HG02610 (cell line): Measurements from ENCODE around the gene OR2AG2.

Experiments used
- ATAC-seq: cut with Tn5 transposase; IDR thresholded peaks from one replicate; pipeline ENCODE4 v1.9.1; 2021; ENCODE audit warnings: mild to moderate bottlenecking, moderate library complexity; ENCODE audit not compliant: unreplicated experiment

Gene OR2AG2

DNA sequence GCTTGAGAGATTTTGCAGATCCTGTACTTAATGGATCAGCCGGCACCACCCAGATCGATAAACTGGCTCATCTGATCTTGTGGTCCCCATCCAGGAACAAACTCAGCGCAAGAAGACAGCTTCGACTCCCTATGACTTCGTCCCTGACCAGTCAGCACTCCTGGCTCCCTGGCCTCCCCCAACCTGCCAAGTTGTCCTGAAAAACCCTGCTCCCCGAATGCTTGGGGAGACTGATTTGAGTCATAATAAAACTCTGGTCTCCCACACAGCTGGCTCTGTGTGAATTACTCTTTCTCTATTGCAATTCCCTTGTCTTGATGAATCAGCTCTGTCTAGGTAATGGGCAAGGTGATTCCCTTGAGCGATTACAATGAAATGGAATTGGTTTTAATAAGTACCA, 29.5 kb downstream of the OR2AG2 start:
- ATAC-seq, result no peak

DNA sequence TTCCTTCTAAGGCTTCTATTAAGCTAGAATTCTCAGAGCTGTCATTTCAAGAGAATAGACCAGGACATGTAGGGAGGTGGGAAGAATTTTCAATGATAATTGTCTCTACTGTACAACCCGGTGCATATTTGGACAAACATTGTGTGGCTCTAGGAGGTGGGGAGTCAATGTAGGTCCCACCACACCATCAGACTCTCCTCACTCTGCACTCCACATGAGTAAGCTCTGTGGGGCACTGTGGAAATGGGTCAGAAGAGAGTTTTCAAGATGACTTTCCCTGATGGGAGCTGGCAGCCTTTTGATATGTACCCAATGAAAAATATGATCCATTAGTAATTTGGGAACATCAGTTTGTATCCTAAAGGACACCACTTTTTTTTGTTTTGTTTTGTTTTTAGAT, 33.2 kb downstream of the OR2AG2 start:
- no peak for ATAC-seq

DNA sequence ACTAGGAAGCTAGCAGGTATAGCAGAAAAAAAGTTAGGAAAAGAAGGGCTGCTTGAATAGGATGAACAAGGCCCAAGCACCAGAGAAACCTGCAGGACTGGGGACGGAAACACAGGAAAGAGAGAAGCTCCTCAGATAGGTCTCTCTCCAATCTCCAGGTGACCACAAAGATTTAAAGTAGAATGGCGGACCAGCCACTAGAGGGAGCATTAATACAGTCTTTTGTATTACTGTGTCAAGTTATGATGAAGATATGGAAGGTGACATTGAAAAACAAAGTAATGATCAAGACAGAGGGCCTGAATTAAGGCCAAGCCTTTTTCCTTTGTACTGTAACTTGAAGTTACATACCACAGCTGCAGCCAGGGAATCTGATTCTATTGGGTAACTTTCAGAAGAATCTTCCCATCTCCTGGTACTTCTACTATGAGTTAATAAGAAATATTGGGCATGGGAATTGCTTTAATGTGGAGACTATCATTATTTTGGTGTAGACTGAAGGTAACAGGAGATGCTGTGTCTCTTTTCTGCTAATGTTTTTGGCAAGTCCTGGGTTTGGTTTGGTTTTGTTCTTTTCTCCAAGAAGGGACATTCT, 33.8 kb downstream of the OR2AG2 start:
- ATAC-seq, result peak; percentile 63

DNA sequence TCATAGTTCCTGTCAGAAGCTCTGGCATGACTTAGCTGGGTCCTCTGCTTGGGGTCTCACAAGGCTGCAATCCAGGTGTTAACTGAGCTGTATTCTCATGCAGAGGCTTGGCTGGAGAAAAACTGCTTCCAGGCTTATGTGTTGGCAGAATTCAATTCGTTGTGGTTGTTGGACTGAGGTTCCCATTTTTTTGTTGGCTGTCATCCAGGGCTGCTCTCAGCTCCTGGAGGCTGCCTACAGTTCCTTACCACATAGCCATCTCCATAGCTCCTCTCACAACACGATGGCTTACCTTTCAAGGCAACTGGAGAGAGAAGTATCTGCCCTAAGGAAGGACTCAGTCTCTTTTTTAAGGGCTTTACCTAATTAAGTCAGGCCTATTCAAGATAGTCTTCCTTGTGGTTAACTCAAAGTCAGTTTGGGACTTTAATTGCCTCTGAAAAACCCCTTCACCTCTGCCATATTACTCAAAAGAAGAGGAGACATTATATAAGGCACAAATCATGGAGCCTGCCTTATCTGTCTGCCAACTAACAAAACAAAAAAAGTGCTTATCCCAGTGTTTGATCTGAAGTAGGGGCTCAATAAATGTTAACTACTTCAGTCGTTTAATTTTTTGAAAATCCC, 35.2 kb downstream of the OR2AG2 start:
- ATAC-seq, result peak; percentile 48

DNA sequence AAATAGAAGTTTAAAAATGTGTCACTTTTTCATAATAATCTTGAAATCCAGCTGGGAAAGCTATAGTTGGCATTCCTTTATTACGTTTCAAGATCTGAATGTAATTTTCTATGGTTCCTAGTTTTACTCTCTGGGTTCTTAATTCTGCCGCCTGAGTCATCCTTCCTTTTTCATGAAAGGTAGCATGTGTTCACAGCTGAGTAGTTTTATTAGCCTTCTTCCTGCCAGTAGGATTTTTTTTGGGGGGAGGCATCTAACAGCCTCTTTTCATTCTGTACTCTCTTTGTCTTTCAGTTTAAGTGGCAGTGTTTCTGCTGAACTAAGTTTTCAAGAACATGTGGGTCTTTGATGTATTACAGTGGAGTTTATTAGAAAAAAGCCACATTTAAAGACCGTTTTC, 36.5 kb downstream of the OR2AG2 start:
- ATAC-seq, result no peak

DNA sequence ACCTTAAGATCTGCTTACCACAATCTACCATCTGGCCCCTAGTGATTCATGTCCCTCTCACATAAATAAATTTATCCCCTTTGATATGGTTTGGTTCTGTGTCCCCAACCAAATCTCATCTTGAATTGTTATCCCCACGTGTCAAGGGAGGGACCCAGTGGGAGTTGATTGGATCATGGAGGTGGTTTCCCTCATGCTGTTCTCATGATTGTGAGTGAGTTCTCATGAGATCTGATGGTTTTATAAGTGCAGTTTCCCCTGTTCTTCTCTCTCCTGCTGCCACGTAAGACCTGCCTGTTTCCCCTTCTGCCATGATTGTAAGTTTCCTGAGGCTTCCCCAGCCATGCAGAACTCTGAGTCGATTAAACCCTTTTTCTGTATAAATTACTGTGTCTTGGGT, 37.2 kb downstream of the OR2AG2 start:
- no peak for ATAC-seq

DNA sequence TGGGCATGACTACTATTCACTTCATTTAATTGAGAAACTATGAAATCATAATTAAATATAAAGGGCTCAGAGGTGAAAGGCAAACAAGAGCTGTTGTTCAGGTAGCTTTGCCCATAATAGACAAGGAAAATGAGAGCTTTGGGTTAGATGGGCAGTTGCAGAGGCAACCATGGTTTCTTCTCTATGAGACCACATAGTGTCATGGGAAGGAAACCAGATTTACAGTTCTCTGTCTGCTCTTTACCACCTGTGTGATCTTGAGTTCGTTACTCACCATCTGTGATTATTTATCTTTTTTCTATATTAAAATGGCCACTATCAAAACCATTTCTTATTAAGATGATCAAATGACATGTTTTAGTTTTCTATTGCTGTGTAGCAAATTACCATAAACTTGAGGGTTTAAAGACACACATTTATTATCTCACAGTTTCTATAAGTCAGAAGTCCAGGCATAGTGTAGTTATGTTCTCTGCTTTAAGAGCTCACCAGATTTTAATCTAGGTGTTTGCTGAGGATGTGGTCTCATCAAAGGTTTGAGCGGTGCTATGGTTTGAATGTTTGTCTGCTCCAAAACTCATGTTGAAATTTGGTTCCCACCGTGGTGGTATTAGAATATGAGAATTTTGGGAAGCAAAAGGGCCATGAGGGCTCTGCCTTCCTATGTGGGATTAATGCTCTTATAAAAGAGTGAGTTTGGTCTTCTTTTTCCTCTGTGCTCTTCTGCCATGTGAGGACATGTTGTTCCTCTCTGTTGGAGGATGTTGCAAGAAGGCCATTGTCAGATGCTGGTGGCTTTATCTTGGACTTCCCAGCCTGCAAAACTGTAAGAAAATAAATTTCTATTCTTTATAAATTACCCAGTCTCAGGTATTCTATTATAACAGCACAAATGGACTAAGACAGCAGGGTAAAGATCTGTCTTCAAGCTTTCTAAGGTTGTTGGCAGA, 38.2 kb downstream of the OR2AG2 start:
- ATAC-seq, result no peak

DNA sequence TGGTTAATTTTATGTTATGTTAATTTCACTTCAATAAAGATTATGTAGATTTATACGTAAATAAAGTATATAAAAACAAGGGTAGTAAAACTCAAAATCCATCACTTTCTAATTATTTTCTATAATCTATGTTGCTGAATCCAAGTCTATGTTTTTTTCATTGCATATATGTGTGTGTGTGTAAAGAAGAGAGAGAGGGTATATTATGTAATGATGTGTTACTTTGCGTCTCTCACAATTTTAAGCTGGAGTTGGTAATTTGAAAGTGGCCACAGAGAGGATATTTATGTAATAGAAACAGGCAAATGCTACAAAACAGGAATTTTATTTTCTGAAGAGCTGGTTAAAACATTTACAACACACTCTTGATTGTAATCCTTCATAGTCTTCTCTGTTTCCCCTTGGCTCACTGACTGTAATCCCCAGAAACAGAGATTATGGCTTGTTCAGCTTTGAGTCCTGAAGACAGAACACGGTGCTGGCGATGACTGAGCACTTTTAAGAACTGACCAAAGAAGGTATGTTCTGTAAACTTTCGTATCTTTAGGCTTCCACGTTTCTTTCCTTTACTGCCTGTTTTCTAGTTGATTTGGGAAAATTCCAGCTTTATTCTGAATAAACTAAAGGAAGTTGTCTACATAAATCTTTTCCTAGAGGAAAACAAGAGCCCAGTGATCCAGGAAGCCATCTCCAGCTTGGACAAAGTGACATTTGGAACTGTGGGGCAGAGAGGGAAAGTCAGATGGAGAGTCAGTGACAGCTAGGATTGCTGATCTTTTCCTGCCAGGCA, 43.6 kb downstream of the OR2AG2 start:
- ATAC-seq, result no peak

DNA sequence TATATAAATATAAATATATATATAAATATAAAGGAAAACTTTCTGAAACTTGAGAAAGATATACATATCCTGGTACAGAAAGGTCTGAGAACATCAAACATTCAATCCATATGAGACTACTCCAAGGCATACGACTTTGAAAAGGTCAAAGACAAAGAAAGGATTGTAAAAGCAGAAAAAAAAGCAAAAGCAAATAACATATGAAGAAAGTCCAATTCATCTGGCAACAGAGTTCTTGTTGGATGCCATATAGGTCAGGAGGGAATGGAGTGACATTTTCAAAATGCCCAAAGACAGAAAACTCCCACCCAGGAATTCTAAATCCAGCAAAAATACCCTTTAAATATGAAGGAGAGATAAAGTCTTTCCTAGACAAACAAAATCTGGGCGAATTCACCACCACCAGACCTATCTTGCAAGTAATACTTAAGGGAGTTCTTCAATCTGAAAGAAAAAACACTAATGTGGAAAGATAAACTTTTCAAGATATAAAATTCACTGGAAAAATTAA, 46.3 kb downstream of the OR2AG2 start:
- ATAC-seq, result no peak

DNA sequence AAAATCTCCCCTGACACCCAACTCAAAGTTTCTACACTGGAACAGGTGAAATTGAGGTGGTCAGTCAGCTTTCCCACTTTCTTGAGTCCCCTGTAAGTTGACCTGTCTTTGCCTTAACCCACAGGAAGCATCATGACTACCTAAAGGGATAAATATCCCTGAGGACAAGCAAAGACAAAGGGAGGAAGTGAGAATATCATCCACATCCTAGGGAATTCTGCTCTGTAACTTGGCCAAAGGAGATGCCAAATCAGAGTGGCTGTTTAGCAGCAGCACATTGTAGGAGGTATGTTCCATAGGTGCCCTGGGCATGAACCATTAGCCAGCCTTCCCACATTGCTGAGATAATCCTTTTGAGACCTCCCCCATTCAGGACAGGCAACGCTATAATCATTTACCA, 47.8 kb downstream of the OR2AG2 start:
- no peak for ATAC-seq

DNA sequence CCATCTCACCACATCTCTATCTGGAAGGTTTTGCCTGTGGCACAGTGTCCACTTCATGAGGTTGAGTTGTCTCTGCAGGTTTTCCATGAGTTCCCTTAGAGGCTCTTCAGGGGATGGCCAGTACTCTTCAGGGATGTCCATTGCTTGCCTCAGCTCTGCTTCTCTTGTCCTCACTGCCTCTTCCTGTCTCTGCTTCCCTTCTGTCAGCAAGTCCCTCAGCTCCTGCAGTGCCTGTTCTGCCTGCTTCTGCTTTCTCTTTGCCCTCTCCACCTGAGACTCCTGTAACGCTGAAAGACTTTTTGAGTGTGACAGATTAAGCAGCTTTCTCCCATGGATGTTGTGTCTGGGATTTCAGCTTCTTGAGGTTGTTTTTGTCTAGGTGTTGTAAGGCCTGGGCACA, 50.4 kb downstream of the OR2AG2 start:
- no peak for ATAC-seq

DNA sequence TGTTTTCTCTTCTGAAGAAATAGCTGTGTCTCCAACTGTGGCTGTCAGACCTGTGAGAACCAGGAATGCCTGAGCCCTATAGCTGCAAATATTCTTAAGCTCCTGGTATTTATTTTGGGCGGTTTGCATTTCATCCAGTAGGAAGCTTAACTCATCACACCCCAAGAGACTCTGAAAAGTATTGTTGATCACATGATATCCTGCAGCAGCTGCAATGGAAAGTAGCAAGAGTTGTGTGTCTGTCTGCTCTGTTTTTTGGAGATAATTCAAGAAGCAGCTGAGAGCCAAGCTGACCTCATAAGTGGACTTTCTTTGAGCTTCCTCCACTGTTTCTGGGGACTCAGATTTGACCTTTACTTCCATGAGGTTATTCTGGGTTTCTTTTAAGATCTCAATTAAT, 52.2 kb downstream of the OR2AG2 start:
- ATAC-seq, result no peak

DNA sequence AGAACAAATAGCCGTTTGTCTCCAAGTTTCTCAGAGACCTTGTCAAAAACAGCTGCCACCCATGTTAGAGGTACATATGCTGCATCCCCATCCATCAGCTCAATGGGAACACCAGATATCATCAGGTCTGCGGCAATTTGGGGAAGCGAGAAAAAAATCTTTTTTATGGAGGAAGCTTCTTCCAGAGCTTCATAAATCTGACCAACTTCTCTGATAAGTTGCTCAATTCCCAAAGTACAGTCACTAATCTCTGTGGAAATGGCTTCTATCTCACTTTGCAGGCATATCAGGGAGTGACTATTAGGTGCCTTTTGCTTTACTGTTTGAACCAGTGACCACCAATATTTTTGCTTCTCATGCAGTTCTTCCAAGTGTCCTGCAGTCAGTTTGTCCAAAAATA, 54.4 kb downstream of the OR2AG2 start:
- ATAC-seq, result no peak
